NCI-H69 (cell line): ENCODE data around the gene UBR3.

ENCODE experiments used
- DNase-seq: peaks from one replicate; lab custom pipeline; 2025; lab: John Stamatoyannopoulos, UW

Gene UBR3

GRCh38 chr2:170006587-170007325, 179.5 kb downstream of the UBR3 start:
- no peak for DNase-seq

- no peak for DNase-seq
Measured at GRCh38 chr2:170009209-170009608, 182.0 kb downstream of the UBR3 start.

- DNase-seq, result no peak
Measured at GRCh38 chr2:170012773-170013172, 185.5 kb downstream of the UBR3 start.

GRCh38 chr2:170013802-170014551, 186.7 kb downstream of the UBR3 start:
- DNase-seq, result no peak

- DNase-seq, result no peak
Measured at GRCh38 chr2:170014769-170015168, 187.5 kb downstream of the UBR3 start.

GRCh38 chr2:170017860-170018532, 190.7 kb downstream of the UBR3 start:
- no peak for DNase-seq

GRCh38 chr2:170019060-170019805, 192.0 kb downstream of the UBR3 start:
- DNase-seq, result no peak

GRCh38 chr2:170020777-170021176, 193.5 kb downstream of the UBR3 start:
- no peak for DNase-seq

GRCh38 chr2:170022692-170023091, 195.4 kb downstream of the UBR3 start:
- DNase-seq, result peak; percentile 86

- DNase-seq, result no peak
Measured at GRCh38 chr2:170024721-170025120, 197.5 kb downstream of the UBR3 start.

GRCh38 chr2:170025223-170025622, 198.0 kb downstream of the UBR3 start:
- no peak for DNase-seq

- DNase-seq, result peak; percentile 62
Measured at GRCh38 chr2:170026361-170026760, 199.1 kb downstream of the UBR3 start.

GRCh38 chr2:170029551-170029950, 202.3 kb downstream of the UBR3 start:
- DNase-seq, result no peak

GRCh38 chr2:170030040-170030439, 202.8 kb downstream of the UBR3 start:
- no peak for DNase-seq

- DNase-seq, result no peak
Measured at GRCh38 chr2:170031288-170031687, 204.0 kb downstream of the UBR3 start.

GRCh38 chr2:170034596-170034995, 207.3 kb downstream of the UBR3 start:
- no peak for DNase-seq

- no peak for DNase-seq
Measured at GRCh38 chr2:170038734-170039133, 211.5 kb downstream of the UBR3 start.

- no peak for DNase-seq
Measured at GRCh38 chr2:170039401-170040172, 212.3 kb downstream of the UBR3 start.

GRCh38 chr2:170044751-170045478, 217.7 kb downstream of the UBR3 start:
- no peak for DNase-seq

- DNase-seq, result no peak
Measured at GRCh38 chr2:170047331-170048065, 220.2 kb downstream of the UBR3 start.
